Renal cortex interstitium (tissue), 15 donors: ENCODE results near the gene DYRK4. TPM values are rescaled to one million over a fixed set of nuclear protein-coding genes. Genes with fewer than 3 reads are reported as not detected.
"Not testable (repeated sequence)": the region's sequence is repeated elsewhere in the genome, so short reads cannot be mapped to it uniquely, and the experiment has no call there.

Source experiments
- DNase-seq, 11 donors: peaks; one replicate each; pipeline ENCODE4 v3.0.0-alpha.2; 2013; ENCODE audit warnings: low read depth in 9 of 11, low spot score in 4 of 11; ENCODE audit errors: extremely low read depth in 1 of 11
- long read RNA-seq, 16 experiments: transcript quantifications; one replicate each; lab custom pipeline, GENCODE V29; 2026
- polyA plus RNA-seq, 3 donors: library from polyadenylated mRNA; unstranded; fragments of 120-200 nt; gene quantifications; one replicate each; pipeline ENCODE4 v1.2.1, GENCODE V29; 2013; ENCODE audit not compliant: insufficient read length in 3 of 3

DYRK4 gene
- polyA plus RNA-seq, result 10 to 100 TPM; 49.2 to 54.9 (median 54.0) TPM
- long read RNA-seq, donor 1, partial matches to known transcripts, result 9 of 25 reads
- long read RNA-seq, donor 1, other reads (novel, unspliced or antisense), result 5 of 25 reads
- long read RNA-seq, donor 2, partial matches to known transcripts, result 0 of 6 reads
- long read RNA-seq, donor 2, other reads (novel, unspliced or antisense), result 0 of 6 reads
- long read RNA-seq, donor 3, partial matches to known transcripts, result 6 of 20 reads
- long read RNA-seq, donor 3, other reads (novel, unspliced or antisense), result 7 of 20 reads
- long read RNA-seq, donor 4, partial matches to known transcripts, result 6 of 15 reads
- long read RNA-seq, donor 4, other reads (novel, unspliced or antisense), result 6 of 15 reads
- long read RNA-seq, donor 5, result 0 reads
- long read RNA-seq, donor 6, partial matches to known transcripts, result 14 of 24 reads
- long read RNA-seq, donor 6, other reads (novel, unspliced or antisense), result 5 of 24 reads
- long read RNA-seq, donor 7, partial matches to known transcripts, result 13 of 23 reads
- long read RNA-seq, donor 7, other reads (novel, unspliced or antisense), result 0 of 23 reads
- long read RNA-seq, donor 8, transcript DYRK4-212 (3 exons, 587 nt), result major isoform, 5 of 35 reads
- long read RNA-seq, donor 8, transcript DYRK4-215 (2 exons, 514 nt), result major isoform, 5 of 35 reads
- long read RNA-seq, donor 8, partial matches to known transcripts, result 11 of 35 reads
- long read RNA-seq, donor 8, other reads (novel, unspliced or antisense), result 9 of 35 reads
- long read RNA-seq, donor 9, partial matches to known transcripts, result 7 of 16 reads
- long read RNA-seq, donor 9, other reads (novel, unspliced or antisense), result 5 of 16 reads
- long read RNA-seq, donor 10, partial matches to known transcripts, result 0 of 3 reads
- long read RNA-seq, donor 10, other reads (novel, unspliced or antisense), result 0 of 3 reads
- long read RNA-seq, donor 11, partial matches to known transcripts, result 6 of 8 reads
- long read RNA-seq, donor 11, other reads (novel, unspliced or antisense), result 0 of 8 reads
- long read RNA-seq, donor 12, partial matches to known transcripts, result 0 of 2 reads
- long read RNA-seq, donor 12, other reads (novel, unspliced or antisense), result 0 of 2 reads
- long read RNA-seq, donor 13, result 0 reads
- long read RNA-seq, donor 14, transcript DYRK4-217 (4 exons, 855 nt), result major isoform, 6 of 12 reads
- long read RNA-seq, donor 14, partial matches to known transcripts, result 0 of 12 reads
- long read RNA-seq, donor 14, other reads (novel, unspliced or antisense), result 5 of 12 reads
- long read RNA-seq, donor 15, partial matches to known transcripts, result 0 of 1 reads
- long read RNA-seq, donor 15, other reads (novel, unspliced or antisense), result 0 of 1 reads
- long read RNA-seq, donor 16, partial matches to known transcripts, result 13 of 33 reads
- long read RNA-seq, donor 16, other reads (novel, unspliced or antisense), result 10 of 33 reads

- peak; percentile 65 to 87 (median 82) for DNase-seq
Measured at GRCh38 chr12:4562034-4562657, at the start of gene DYRK4. Gene DYRK4, plus strand, starts transcription at chr12:4562208. Its CDS starts 38 bp downstream, at chr12:4562246.

DNA sequence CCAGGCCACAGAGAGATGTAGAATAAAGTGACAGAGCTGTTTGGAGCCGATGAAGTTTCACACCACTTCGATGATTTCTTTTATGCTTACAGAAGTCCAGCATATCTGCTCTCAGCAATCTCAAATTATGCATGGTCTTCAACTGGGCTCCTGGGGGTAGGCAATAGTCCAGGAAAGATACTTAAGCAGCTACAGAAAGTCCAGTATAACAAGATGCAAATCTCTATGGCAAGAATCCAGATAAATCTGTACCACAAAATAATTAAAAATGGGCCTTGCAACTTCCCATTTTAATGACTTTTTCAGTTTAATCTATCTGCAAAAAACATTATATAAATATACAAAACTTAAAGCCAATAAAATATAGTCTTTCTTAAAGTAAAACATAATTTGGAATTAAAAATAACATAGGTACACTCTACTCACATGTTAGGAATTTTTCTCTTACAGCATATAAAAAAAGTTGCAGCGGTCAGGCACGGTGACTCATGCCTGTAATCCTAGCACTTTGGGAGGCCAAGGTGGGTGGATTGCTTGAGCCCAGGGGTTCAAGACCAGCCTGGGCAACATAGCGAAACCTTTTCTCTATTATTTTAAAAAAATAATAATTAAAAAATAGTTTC, 43.8 kb upstream of the DYRK4 start:
- DNase-seq, result no peak

- DNase-seq, result not testable (repeated sequence)
Measured at GRCh38 chr12:4523443-4523842, 38.6 kb upstream of the DYRK4 start.

- DNase-seq, result peak in 1 of 11 donors; percentile 18
Measured at GRCh38 chr12:4526923-4527546, 35.0 kb upstream of the DYRK4 start.

- DNase-seq, result no peak
Measured at GRCh38 chr12:4530160-4530559, 31.8 kb upstream of the DYRK4 start.

GRCh38 chr12:4530982-4531586, 30.9 kb upstream of the DYRK4 start:
- no peak for DNase-seq

DNA sequence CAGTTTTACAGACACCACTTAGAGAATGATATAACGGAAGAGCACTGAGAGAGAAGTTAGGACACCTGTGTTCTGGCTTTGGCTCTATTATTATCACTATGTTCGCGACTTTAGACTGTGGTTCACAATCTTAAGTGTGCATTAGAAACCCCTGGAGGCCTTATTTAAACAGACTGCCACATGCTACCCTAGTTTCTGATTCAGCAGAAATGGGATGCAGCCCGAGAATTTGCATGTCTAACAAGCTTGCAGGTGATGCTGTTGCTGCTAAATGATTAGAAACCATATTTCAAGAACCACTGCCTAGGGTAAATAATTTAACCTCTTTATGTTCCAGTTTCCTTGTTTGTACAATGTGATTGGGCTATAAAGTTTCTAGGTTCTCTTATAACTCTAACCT, 26.9 kb upstream of the DYRK4 start:
- DNase-seq, result no peak

DNA sequence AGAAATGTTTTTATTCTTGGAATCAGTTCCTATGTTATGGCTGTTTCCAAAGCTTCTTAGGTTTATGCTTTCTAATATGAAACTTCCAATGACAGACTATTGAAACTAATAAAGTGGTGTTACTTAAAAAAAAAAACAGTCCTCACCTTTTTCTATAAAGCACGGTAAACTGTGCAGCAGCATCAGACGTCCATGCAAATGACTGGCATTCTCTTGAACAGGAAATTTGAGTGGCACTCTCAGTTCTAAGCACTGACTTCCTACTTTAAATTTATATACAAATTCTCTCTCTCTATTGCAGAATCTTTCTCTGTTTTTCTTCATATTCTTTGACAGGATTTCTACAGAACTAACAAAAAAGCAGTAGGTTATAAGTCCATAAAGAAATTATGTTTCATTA, 26.1 kb upstream of the DYRK4 start:
- no peak for DNase-seq

DNA sequence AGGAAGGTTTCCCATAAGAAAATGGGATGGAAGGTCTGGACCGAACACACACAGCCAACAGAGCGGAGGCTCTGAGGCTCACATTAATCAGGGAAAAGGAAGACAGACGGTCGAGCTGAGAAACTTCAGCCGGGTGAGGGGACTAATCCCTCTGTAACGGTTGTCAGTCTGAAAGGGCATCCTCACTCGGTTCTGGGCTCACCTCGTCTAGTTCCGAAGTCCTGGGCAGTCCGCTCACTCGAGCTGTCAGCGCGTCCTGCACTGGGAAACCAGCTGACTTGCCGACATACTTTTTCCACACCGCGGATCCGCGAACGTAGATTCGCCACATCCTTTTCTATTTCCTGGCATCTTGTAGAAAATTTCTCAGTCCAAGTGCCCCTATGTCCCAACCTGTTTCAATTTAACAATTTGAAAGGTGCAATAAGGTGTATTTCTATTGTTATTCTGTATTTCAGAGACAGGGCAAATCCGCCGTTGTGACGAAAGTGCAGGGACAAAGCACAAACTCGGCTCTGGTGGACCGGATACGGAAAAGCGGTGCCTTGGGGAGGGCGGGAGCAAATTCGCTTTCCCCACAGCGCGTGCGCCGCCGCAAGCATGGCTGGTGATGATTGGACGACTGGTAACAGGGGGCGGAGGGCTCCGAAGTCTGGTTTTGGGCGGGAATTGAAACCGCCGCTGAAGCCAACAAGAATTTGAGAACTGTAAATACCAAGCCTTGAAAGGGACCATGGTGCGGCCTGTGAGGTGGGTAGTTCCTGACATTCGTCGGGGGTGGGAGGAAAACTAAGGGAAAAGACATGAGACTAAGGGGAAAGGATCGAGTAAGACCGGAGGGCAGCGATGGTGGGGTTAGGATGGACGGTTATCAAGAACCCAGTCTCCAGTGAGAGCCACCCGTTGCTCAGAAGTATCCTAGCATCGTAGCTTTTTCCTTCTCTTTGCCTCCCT, 23.5 kb upstream of the DYRK4 start, which contains the start of gene RAD51AP1:
TSS of gene RAD51AP1 (plus strand) at position 684 of the 954 bp plus-strand sequence. CDS start at position 734, 50 bp downstream.
- DNase-seq, result peak; percentile 92 to 97 (median 95)

GRCh38 chr12:4539167-4539870, 22.7 kb upstream of the DYRK4 start:
- no peak for DNase-seq

GRCh38 chr12:4540170-4540569, 21.8 kb upstream of the DYRK4 start:
- DNase-seq, result no peak

- no peak for DNase-seq
Measured at GRCh38 chr12:4540638-4541037, 21.4 kb upstream of the DYRK4 start.

- no peak for DNase-seq
Measured at GRCh38 chr12:4545195-4545594, 16.8 kb upstream of the DYRK4 start.

DNA sequence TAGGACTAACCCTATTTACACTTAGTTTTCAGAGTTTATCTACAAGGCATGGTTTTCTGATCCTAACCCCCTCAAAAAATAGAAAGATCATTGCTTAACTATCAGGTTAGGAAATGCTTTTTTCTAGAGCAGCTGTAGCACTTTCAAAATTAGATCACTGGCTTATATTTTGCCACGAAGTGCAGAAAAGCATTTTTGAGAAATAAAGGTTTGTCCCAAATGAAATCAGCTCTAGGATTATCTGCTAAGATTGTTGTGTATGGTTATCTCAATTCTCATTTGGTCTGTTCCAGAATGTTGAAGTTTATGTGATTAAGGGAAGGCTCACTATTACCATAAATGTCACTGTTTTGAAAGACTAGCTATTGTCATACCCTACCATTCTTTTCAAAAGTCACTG, 9.8 kb upstream of the DYRK4 start:
- DNase-seq, result no peak

- no peak for DNase-seq
Measured at GRCh38 chr12:4553943-4554342, 8.1 kb upstream of the DYRK4 start.
